KOPT-K1 (cell line): ENCODE data around the gene EHBP1L1.

Experiments
- H3K27ac ChIP-seq: fragments of 200-600 bp; sonication (generic); 2 replicates; pipeline ENCODE4 v1.5.1; 2016; ENCODE audit warnings: antibody characterized with exemption, mild to moderate bottlenecking, low read depth, low read length; ENCODE audit not compliant: poor library complexity, severe bottlenecking
- H3K36me3 ChIP-seq: fragments of 200-600 bp; sonication (generic); 2 replicates; pipeline ENCODE4 v1.5.1; 2017; ENCODE audit warnings: antibody characterized with exemption, mild to moderate bottlenecking, low read length, moderate library complexity; ENCODE audit not compliant: insufficient read depth
- H3K9me3 ChIP-seq: fragments of 200-600 bp; sonication (generic); 2 replicates; pipeline ENCODE4 v1.5.1; 2017; ENCODE audit warnings: antibody characterized with exemption, low read length, mild to moderate bottlenecking; ENCODE audit not compliant: insufficient read depth, poor library complexity, severe bottlenecking

Gene EHBP1L1

DNA sequence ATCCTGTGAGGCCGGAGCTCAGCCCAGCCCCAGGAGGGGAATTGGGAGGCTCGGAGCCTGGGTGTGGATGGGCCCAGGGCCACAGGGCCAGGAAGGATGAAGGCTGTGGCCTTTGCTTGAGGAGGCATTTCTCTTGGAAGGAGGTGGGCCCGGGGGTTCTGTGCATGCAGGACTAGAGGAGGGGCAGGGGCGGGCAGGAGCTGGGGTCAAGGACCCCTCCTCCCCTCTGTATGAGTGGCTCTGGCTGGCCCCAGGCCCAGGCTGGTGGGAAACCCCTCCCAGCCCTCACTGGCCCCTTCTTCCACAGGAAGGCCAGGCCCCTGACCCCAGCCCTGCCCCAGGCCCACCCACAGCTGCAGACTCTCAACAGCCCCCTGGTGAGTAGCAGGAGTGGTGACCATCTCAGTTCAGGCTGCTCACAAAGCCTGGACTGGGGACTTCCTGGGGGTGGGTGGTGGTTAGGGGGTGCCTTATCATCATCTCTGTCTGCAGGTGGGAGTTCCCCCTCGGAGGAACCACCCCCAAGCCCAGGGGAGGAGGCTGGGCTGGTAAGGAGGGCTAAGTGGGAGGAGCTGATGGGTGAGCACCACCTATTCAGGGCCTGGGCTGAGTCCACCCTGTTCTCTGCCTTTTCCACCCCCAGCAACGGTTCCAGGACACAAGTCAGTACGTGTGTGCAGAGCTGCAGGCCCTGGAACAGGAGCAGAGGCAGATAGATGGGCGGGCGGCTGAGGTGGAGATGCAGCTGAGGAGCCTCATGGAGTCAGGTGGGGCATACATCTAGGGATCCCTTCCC lies 13.8 kb downstream of the EHBP1L1 start:
- Histone ChIP-seq H3K27ac (peak overlapping the region; percentile 6), H3K36me3 (peaks cover 59% of the 10 kb centered on the region), H3K9me3 (no peaks in the 10 kb centered on the region)

DNA sequence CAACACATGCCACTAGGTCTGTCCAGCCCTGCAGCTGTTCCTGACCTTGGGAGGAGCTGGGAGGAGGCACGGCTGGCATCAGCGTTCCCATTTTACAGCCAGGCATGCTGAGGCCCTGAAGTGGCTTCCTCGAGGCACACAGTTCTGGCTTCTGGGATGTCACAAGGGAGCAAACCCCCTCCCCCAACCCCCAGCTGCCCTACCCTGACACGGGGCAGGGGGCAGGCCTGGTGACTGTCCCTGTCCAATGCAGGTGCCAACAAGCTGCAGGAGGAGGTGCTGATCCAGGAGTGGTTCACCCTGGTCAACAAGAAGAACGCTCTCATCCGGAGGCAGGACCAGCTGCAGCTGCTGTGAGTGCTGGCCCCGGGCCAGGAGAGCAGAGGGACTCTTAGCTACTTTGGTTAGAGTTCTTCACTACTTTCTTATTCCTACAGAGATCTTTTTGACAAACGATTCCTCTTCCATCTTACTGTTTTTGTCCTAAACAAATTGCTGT lies 14.4 kb downstream of the EHBP1L1 start:
- no peaks in the 10 kb centered on the region for H3K9me3 ChIP-seq
- H3K36me3 ChIP-seq: peaks cover 56% of the 10 kb centered on the region
- no peak overlapping the region for H3K27ac ChIP-seq

DNA sequence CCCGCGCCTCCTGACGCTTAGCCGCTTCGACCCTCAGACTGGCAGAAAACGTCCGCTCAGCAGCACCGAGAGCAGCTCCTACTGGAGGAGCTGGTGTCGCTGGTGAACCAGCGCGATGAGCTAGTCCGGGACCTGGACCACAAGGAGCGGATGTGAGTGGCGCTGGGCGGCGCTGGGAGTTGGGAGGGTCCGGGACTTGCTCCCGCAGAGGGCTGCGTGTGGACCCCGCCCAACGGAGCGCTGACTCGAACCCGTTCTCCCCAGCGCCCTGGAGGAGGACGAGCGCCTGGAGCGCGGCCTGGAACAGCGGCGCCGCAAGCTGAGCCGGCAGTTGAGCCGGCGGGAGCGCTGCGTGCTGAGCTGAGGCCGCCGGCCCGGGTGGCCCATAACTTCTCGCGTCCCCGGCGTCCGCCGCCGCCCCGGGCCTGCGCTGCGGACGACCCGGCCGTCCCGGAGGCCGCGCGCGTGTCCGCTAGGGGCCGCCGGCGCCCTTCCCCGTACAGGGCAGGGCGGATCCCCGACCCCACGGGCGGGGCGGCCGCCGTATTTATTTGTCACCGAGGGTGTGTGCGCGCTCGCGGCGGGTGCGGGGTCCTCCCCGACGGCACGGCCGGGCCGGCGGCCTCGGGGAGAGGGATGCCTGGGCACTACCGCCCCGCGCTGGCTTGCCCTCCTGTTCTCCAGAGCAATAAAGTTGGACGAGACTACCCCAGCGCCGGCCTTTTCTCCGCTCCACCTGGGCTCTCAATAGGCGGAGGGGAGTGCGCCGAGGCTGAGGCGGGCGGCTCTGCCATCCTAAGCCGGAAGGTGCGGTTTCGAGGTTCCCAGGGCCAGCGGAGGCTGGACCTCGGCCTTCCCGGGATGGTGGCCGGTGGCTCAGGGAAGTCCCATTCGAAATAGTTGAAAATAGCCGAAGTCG lies 16.3 kb downstream of the EHBP1L1 start:
- H3K27ac ChIP-seq: no peak overlapping the region
- no peaks in the 10 kb centered on the region for H3K9me3 ChIP-seq
- H3K36me3 ChIP-seq: peaks cover 40% of the 10 kb centered on the region

DNA sequence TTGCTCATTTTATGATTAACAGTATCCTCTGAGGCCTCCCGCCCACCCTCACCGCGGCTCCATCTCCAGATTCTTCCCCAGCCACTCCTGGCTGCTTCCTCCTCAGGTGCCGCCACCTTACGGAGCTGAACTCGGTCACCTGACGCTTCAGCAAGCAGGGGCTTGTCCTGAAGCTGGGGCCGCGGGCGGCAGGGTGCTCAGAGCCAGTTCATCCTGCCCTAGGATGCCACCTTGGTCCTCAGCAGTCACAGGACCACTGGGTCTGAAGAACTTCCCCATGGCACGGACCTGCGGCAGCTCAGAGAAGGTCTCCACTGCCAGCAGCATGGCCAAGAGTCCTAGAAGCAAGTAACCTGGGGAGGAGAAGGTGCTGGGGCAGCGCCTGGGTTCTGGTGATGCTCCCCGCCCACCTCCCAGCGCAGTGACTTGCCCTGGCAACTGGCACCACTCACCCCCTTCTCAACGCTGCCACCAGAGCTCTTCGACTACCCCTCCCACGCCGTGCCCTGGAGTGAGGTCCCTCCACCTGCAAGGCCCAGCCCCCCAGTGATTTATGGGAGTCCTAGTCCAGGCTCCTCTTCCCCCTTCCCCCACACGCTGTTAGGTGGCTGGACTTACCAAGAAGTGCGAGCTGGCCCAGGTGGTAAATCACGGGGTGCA lies 17.1 kb downstream of the EHBP1L1 start:
- Histone ChIP-seq H3K9me3 (no peaks in the 10 kb centered on the region), H3K36me3 (peaks cover 47% of the 10 kb centered on the region), H3K27ac (no peak overlapping the region)

GRCh38 chr11:65593518-65594414 lies 17.9 kb downstream of the EHBP1L1 start:
- Histone ChIP-seq H3K9me3 (no peaks in the 10 kb centered on the region), H3K27ac (no peak overlapping the region), H3K36me3 (peaks cover 55% of the 10 kb centered on the region)

- Histone ChIP-seq H3K36me3 (peaks cover 61% of the 10 kb centered on the region), H3K9me3 (no peaks in the 10 kb centered on the region), H3K27ac (no peak overlapping the region)
Observed at GRCh38 chr11:65595131-65595530, 19.3 kb downstream of the EHBP1L1 start.

DNA sequence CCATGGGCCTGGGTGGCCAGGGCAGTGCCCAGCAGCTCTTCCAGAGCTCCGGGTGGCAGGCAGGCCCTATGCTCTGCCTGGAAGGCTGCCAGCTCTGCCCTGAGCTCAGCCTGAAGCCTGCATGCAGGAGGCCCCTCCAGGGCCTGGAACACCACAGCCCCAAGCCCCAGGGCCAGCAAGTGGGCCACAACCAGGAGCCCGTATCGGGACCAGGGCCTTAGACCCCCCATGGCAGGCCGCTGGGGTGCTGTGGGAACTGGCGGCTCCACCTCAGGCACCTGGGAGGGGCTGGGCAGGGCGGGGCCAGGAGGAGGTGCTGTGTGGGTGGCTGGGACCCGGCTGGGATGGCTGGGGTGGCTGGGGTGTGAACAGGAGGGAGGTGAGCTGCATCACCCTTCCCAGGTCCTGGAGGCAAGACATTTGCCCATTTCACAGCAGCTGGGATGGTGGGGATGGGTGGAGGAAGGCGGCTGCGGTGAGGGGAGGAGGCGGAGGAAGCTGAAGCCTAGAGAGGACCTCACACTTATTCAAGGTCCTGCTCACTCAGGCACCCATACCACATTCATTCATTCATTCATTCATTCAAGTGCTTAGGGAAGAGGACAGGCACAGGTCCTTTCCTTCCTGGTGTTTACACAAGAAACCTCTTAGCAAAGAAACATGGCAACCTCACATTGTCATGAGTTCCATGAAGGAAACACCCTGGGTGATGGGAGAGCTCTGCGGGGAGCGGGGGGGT lies 19.9 kb downstream of the EHBP1L1 start, which contains the start of gene KCNK7:
KCNK7 (minus strand) TSS at position 258 of the 739 bp plus-strand sequence; CDS start at position 230, 28 bp downstream.
- Histone ChIP-seq H3K27ac (no peak within 1 kb of the TSS), H3K9me3 (no peaks in the 10 kb centered on the region), H3K36me3 (peaks cover 55% of the 10 kb centered on the region)

DNA sequence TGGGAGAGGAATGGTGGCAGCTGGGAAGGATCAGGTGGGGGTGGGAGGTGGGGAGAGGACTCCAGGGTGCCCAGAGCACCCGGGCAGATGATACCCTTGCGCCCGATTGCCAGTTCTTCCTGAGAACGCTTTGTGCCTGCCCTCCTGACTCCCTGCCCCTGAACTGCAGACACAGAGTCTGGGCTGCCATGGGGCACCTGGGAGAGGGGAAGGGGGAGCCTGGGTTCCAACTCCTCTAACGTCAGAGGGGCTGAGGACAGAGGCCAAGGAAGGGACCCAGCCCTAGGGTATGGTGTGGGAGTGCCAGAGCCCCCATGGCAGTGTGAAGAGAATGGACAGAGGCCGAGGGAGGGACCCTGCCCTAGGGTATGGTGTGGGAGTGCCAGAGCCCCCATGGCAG lies 20.7 kb downstream of the EHBP1L1 start:
- H3K36me3 ChIP-seq: peaks cover 48% of the 10 kb centered on the region
- H3K9me3 ChIP-seq: no peaks in the 10 kb centered on the region
- H3K27ac ChIP-seq: no peak overlapping the region

DNA sequence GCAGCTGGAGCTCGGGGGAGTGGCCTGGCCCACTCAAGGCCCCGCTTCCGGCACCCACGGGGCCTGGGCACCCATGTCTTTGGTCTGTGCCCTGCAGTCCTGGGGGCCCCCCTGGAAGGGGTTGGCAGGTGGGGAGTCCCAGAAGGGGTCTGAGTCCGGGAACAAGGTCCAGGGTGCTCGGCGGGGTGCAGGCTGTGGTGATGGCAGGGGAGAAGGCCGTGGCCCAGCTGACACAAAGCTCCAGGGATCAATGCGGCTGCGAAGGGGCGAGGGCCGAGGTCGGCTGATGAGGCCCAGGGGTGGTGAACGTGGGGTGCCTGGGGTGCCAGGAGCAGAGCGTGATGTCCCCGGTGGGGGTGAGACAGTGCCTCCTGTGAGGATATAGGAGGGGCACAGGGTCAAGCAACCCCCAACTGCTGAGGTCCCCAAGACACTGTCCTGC lies 22.4 kb downstream of the EHBP1L1 start:
- Histone ChIP-seq H3K9me3 (no peaks in the 10 kb centered on the region), H3K27ac (no peak overlapping the region), H3K36me3 (peaks cover 40% of the 10 kb centered on the region)

DNA sequence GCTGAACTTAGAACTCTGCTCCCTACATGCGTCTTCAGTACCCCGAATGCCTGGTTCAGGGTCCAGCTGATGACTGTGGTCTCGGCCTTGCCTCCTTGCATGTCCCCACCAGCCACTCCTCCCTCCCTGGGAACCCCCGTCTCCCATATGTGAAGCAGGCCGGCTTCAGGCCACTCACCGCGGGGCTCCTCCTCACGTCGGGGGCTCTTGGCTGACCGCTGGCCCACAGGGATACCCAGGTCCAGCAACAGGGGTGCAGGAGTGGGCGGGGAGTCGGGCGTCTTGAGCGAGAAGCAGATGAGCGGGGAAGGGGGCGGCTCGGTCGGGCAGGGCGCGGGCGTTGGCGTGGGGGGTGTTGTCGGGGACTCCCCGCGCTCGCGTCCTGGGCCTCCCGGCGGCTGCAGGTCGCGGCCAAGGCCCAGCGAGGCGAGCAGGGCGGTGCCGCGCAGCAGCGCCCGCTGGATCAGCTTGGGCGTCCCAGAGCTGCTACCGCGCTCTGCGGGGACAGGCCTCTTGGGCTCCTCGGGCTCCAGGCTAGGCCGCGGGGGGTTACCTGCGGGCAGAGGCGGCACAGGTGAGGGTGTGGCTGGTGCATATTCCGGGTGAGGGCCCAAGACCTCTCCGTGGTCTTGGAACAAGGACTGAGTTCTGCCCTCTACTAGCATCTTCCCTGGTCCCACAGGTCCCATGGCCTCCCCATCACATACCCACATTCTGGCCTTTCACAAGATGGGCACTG lies 23.5 kb downstream of the EHBP1L1 start:
- Histone ChIP-seq H3K27ac (no peak overlapping the region), H3K36me3 (peaks cover 45% of the 10 kb centered on the region), H3K9me3 (no peaks in the 10 kb centered on the region)

- H3K36me3 ChIP-seq: peaks cover 50% of the 10 kb centered on the region
- H3K27ac ChIP-seq: no peak overlapping the region
- H3K9me3 ChIP-seq: no peaks in the 10 kb centered on the region
Observed at GRCh38 chr11:65599955-65600246, 24.0 kb downstream of the EHBP1L1 start.

DNA sequence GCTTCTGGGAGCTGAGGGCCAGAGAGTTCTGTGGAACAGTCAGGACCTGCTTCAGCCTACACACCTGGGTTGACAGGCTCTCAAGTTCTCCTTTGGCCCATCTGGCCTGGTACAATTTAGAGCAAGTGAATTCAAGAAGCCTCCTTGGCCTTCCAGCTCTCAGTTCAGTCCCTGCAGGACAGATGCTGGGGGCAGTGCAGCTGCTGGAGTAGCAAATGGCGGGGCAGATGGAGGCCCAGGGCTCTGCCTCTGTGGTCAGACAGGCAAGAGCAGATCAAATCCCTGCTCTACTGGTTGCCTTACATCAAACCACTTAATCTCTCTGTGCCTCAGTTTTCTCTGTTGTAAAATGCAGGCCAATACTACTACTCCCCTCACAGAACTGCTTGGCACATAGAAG lies 28.4 kb downstream of the EHBP1L1 start:
- H3K9me3 ChIP-seq: no peaks in the 10 kb centered on the region
- peaks cover 73% of the 10 kb centered on the region for H3K36me3 ChIP-seq
- H3K27ac ChIP-seq: no peak overlapping the region
